ENCODE data around the gene SLC10A2.

Gene SLC10A2

GRCh38 chr13:103040006-103040405 lies 26.2 kb downstream of the SLC10A2 start:
- no peak overlapping the region for H2AFZ ChIP-seq (ENCODE audit: low read length)
- no peaks in the 10 kb centered on the region for H3K9me3 ChIP-seq (replicated peaks in 1 of 2; ENCODE audit: control insufficient read depth in 2 of 2, insufficient read depth in 1 of 2, low read depth in 1 of 2, low read length in 2 of 2)
- no peak overlapping the region for H3K9ac ChIP-seq (ENCODE audit: low read depth, low read length, poor library complexity)
- H2BK12ac ChIP-seq (ENCODE audit: low read length): no peak overlapping the region
- H3K4me3 ChIP-seq (ENCODE audit: low read length in 2 of 2): no peak overlapping the region
- H3K23ac ChIP-seq (ENCODE audit: low read depth, low read length, poor library complexity): no peak overlapping the region
- WGBS, 2 donors (ENCODE audit: extremely low coverage in 2 of 2, insufficient read length in 2 of 2, insufficient replicate concordance in 1 of 2): no CpG with 5 or more reads among the region's 1 CpG
- H2AK5ac ChIP-seq (ENCODE audit: low read depth, low read length): no peak overlapping the region
- no peak overlapping the region for H3K18ac ChIP-seq (ENCODE audit: low read length)
- no peak overlapping the region for H4K91ac ChIP-seq (ENCODE audit: low read depth, low read length, poor library complexity)
- no peak overlapping the region for H3K4me2 ChIP-seq (ENCODE audit: insufficient read depth, low read length, poor library complexity, severe bottlenecking)
- no peak overlapping the region for H2BK5ac ChIP-seq (ENCODE audit: low read length)
- DNase-seq (ENCODE audit: low spot score): no peak
- H3K79me1 ChIP-seq (ENCODE audit: low read depth, low read length): no peaks in the 10 kb centered on the region
- H2BK120ac ChIP-seq (ENCODE audit: low read depth, low read length): no peak overlapping the region
- no peaks in the 10 kb centered on the region for H3K36me3 ChIP-seq (replicated peaks in 1 of 2; ENCODE audit: control insufficient read depth in 2 of 2, insufficient read depth in 2 of 2, low read length in 2 of 2)
- no peak overlapping the region for H2BK15ac ChIP-seq (ENCODE audit: low read length)
- H4K8ac ChIP-seq (ENCODE audit: low read depth, low read length): no peak overlapping the region
- H3K27me3 ChIP-seq (ENCODE audit: control insufficient read depth in 3 of 3, insufficient read depth in 3 of 3, low read depth in 1 of 3, low read length in 3 of 3): no peaks in the 10 kb centered on the region
- no peak overlapping the region for H3K14ac ChIP-seq (ENCODE audit: low read length)
- H3K4ac ChIP-seq (ENCODE audit: low read length): no peak overlapping the region
- H3K27ac ChIP-seq (replicated peaks; ENCODE audit: low read length): no peak overlapping the region
- H3K4me1 ChIP-seq (ENCODE audit: control insufficient read depth in 2 of 2, insufficient read depth in 1 of 2, low read depth in 1 of 2, low read length in 2 of 2): no peaks in the 10 kb centered on the region

GRCh38 chr13:103039183-103039582 lies 27.0 kb downstream of the SLC10A2 start:
- Histone ChIP-seq H2BK5ac (ENCODE audit: low read length) (no peak overlapping the region), H3K18ac (ENCODE audit: low read length) (no peak overlapping the region), H3K9ac (ENCODE audit: low read depth, low read length, poor library complexity) (no peak overlapping the region), H3K4me2 (ENCODE audit: insufficient read depth, low read length, poor library complexity, severe bottlenecking) (no peak overlapping the region), H2BK12ac (ENCODE audit: low read length) (no peak overlapping the region), H3K23ac (ENCODE audit: low read depth, low read length, poor library complexity) (no peak overlapping the region), H3K79me1 (ENCODE audit: low read depth, low read length) (no peaks in the 10 kb centered on the region), H2AK5ac (ENCODE audit: low read depth, low read length) (no peak overlapping the region), H3K4ac (ENCODE audit: low read length) (no peak overlapping the region), H3K36me3 (replicated peaks in 1 of 2; ENCODE audit: control insufficient read depth in 2 of 2, insufficient read depth in 2 of 2, low read length in 2 of 2) (no peaks in the 10 kb centered on the region), H3K27me3 (ENCODE audit: control insufficient read depth in 3 of 3, insufficient read depth in 3 of 3, low read depth in 1 of 3, low read length in 3 of 3) (no peaks in the 10 kb centered on the region), H2AFZ (ENCODE audit: low read length) (no peak overlapping the region), H4K8ac (ENCODE audit: low read depth, low read length) (no peak overlapping the region), H4K91ac (ENCODE audit: low read depth, low read length, poor library complexity) (no peak overlapping the region), H2BK15ac (ENCODE audit: low read length) (no peak overlapping the region), H3K9me3 (replicated peaks in 1 of 2; ENCODE audit: control insufficient read depth in 2 of 2, insufficient read depth in 1 of 2, low read depth in 1 of 2, low read length in 2 of 2) (no peaks in the 10 kb centered on the region), H3K14ac (ENCODE audit: low read length) (no peak overlapping the region), H3K4me1 (ENCODE audit: control insufficient read depth in 2 of 2, insufficient read depth in 1 of 2, low read depth in 1 of 2, low read length in 2 of 2) (no peaks in the 10 kb centered on the region), H3K4me3 (ENCODE audit: low read length in 2 of 2) (no peak overlapping the region), H2BK120ac (ENCODE audit: low read depth, low read length) (no peak overlapping the region), H3K27ac (replicated peaks; ENCODE audit: low read length) (no peak overlapping the region)
- WGBS, 2 donors (ENCODE audit: extremely low coverage in 2 of 2, insufficient read length in 2 of 2, insufficient replicate concordance in 1 of 2): no CpG with 5 or more reads among the region's 2 CpGs
- no peak for DNase-seq (ENCODE audit: low spot score)

- Histone ChIP-seq H2BK12ac (ENCODE audit: low read length) (no peak overlapping the region), H2BK120ac (ENCODE audit: low read depth, low read length) (no peak overlapping the region), H3K4me1 (ENCODE audit: control insufficient read depth in 2 of 2, insufficient read depth in 1 of 2, low read depth in 1 of 2, low read length in 2 of 2) (no peaks in the 10 kb centered on the region), H3K23ac (ENCODE audit: low read depth, low read length, poor library complexity) (no peak overlapping the region), H3K27ac (replicated peaks; ENCODE audit: low read length) (no peak overlapping the region), H3K18ac (ENCODE audit: low read length) (no peak overlapping the region), H2AFZ (ENCODE audit: low read length) (no peak overlapping the region), H2BK15ac (ENCODE audit: low read length) (no peak overlapping the region), H3K4me3 (ENCODE audit: low read length in 2 of 2) (no peak overlapping the region), H3K36me3 (replicated peaks in 1 of 2; ENCODE audit: control insufficient read depth in 2 of 2, insufficient read depth in 2 of 2, low read length in 2 of 2) (no peaks in the 10 kb centered on the region), H3K4ac (ENCODE audit: low read length) (no peak overlapping the region), H3K4me2 (ENCODE audit: insufficient read depth, low read length, poor library complexity, severe bottlenecking) (no peak overlapping the region), H3K79me1 (ENCODE audit: low read depth, low read length) (no peaks in the 10 kb centered on the region), H3K27me3 (ENCODE audit: control insufficient read depth in 3 of 3, insufficient read depth in 3 of 3, low read depth in 1 of 3, low read length in 3 of 3) (no peaks in the 10 kb centered on the region), H4K8ac (ENCODE audit: low read depth, low read length) (no peak overlapping the region), H3K9ac (ENCODE audit: low read depth, low read length, poor library complexity) (no peak overlapping the region), H3K14ac (ENCODE audit: low read length) (no peak overlapping the region), H2BK5ac (ENCODE audit: low read length) (no peak overlapping the region), H3K9me3 (replicated peaks in 1 of 2; ENCODE audit: control insufficient read depth in 2 of 2, insufficient read depth in 1 of 2, low read depth in 1 of 2, low read length in 2 of 2) (no peaks in the 10 kb centered on the region), H4K91ac (ENCODE audit: low read depth, low read length, poor library complexity) (no peak overlapping the region), H2AK5ac (ENCODE audit: low read depth, low read length) (no peak overlapping the region)
- DNase-seq (ENCODE audit: low spot score): no peak
- no CpG with 5 or more reads among the region's 1 CpG for WGBS, 2 donors (ENCODE audit: extremely low coverage in 2 of 2, insufficient read length in 2 of 2, insufficient replicate concordance in 1 of 2)
Observed at GRCh38 chr13:103036268-103036667, 29.9 kb downstream of the SLC10A2 start.

- H2BK12ac ChIP-seq (ENCODE audit: low read length): no peak overlapping the region
- no peaks in the 10 kb centered on the region for H3K27me3 ChIP-seq (ENCODE audit: control insufficient read depth in 3 of 3, insufficient read depth in 3 of 3, low read depth in 1 of 3, low read length in 3 of 3)
- no peak overlapping the region for H4K91ac ChIP-seq (ENCODE audit: low read depth, low read length, poor library complexity)
- no peak overlapping the region for H2AFZ ChIP-seq (ENCODE audit: low read length)
- H3K9me3 ChIP-seq (replicated peaks in 1 of 2; ENCODE audit: control insufficient read depth in 2 of 2, insufficient read depth in 1 of 2, low read depth in 1 of 2, low read length in 2 of 2): no peaks in the 10 kb centered on the region
- no peak overlapping the region for H3K4me3 ChIP-seq (ENCODE audit: low read length in 2 of 2)
- no peak for DNase-seq (ENCODE audit: low spot score)
- no peak overlapping the region for H3K14ac ChIP-seq (ENCODE audit: low read length)
- H3K4ac ChIP-seq (ENCODE audit: low read length): no peak overlapping the region
- H3K4me2 ChIP-seq (ENCODE audit: insufficient read depth, low read length, poor library complexity, severe bottlenecking): no peak overlapping the region
- H3K79me1 ChIP-seq (ENCODE audit: low read depth, low read length): no peaks in the 10 kb centered on the region
- H2AK5ac ChIP-seq (ENCODE audit: low read depth, low read length): no peak overlapping the region
- no peak overlapping the region for H2BK120ac ChIP-seq (ENCODE audit: low read depth, low read length)
- H3K4me1 ChIP-seq (ENCODE audit: control insufficient read depth in 2 of 2, insufficient read depth in 1 of 2, low read depth in 1 of 2, low read length in 2 of 2): no peaks in the 10 kb centered on the region
- WGBS, 2 donors (ENCODE audit: extremely low coverage in 2 of 2, insufficient read length in 2 of 2, insufficient replicate concordance in 1 of 2): no CpG with 5 or more reads among the region's 2 CpGs
- no peak overlapping the region for H3K18ac ChIP-seq (ENCODE audit: low read length)
- H2BK15ac ChIP-seq (ENCODE audit: low read length): no peak overlapping the region
- no peak overlapping the region for H3K23ac ChIP-seq (ENCODE audit: low read depth, low read length, poor library complexity)
- no peak overlapping the region for H2BK5ac ChIP-seq (ENCODE audit: low read length)
- no peaks in the 10 kb centered on the region for H3K36me3 ChIP-seq (replicated peaks in 1 of 2; ENCODE audit: control insufficient read depth in 2 of 2, insufficient read depth in 2 of 2, low read length in 2 of 2)
- H4K8ac ChIP-seq (ENCODE audit: low read depth, low read length): no peak overlapping the region
- no peak overlapping the region for H3K27ac ChIP-seq (replicated peaks; ENCODE audit: low read length)
- H3K9ac ChIP-seq (ENCODE audit: low read depth, low read length, poor library complexity): no peak overlapping the region
Observed at GRCh38 chr13:103033999-103034398, 32.2 kb downstream of the SLC10A2 start.
